Breast epithelium (tissue), 4 donors: ENCODE measurements around the gene PLPPR2. TPM values are rescaled to one million over a fixed set of nuclear protein-coding genes. Genes with fewer than 3 reads are reported as not detected.
A peak's percentile ranks its signal among the peaks of the same experiment; 100 is the strongest.
"Not testable (repeated sequence)": the region's sequence is repeated elsewhere in the genome, so short reads cannot be mapped to it uniquely, and the experiment has no call there.

ENCODE experiments used
- DNase-seq, 2 donors: peaks; one replicate each; pipeline ENCODE4 v3.0.0-alpha.2; 2019; ENCODE audit warnings: low spot score in 2 of 2
- H3K27ac ChIP-seq, 2 donors: fragments of 200-600 bp; sonication (generic) in 1 of 2; one replicate each; pipeline ENCODE4 v1.5.1; 2016 to 2019; ENCODE audit warnings: mild to moderate bottlenecking in 1 of 2
- H3K27me3 ChIP-seq, 2 donors: fragments of 200-600 bp; sonication (generic) in 1 of 2; one replicate each; pipeline versions ENCODE4 v1.5.1 to v1.6.0; 2017 to 2019; ENCODE audit warnings: control low read depth in 1 of 2, mild to moderate bottlenecking in 1 of 2
- H3K36me3 ChIP-seq: fragments of 200-600 bp; one replicate; pipeline ENCODE4 v1.5.1; 2019
- H3K4me1 ChIP-seq, 2 donors: fragments of 200-600 bp; sonication (generic); one replicate each; pipeline ENCODE4 v1.5.1; 2016 to 2019; ENCODE audit warnings: control low read depth in 1 of 2
- H3K4me3 ChIP-seq, 3 donors: fragments of 200-600 bp; sonication (generic); 1 replicate in 2 of 3; 2 replicates in 1 of 3; pipeline ENCODE4 v1.5.1; 2016 to 2019; ENCODE audit warnings: mild to moderate bottlenecking in 3 of 3, moderate library complexity in 2 of 3
- H3K9me3 ChIP-seq, 2 donors: fragments of 200-600 bp; sonication (generic) in 1 of 2; one replicate each; pipeline ENCODE4 v1.5.1; 2016 to 2019; ENCODE audit warnings: control low read depth in 1 of 2
- CTCF ChIP-seq, 3 donors: fragments of 450-650 bp; IDR thresholded peaks; one replicate each; pipeline ENCODE4 v1.5.1; 2016 to 2017; ENCODE audit warnings: antibody characterized with exemption in 3 of 3, mild to moderate bottlenecking in 3 of 3, moderate library complexity in 3 of 3
- POLR2A ChIP-seq: fragments of 450-650 bp; IDR thresholded peaks from one replicate; pipeline ENCODE4 v1.6.1; 2016; ENCODE audit warnings: antibody characterized with exemption, mild to moderate bottlenecking, moderate library complexity
- POLR2AphosphoS5 ChIP-seq, 3 donors: sonication (generic); formaldehyde crosslinking; IDR thresholded peaks; one replicate each; pipeline ENCODE4 v1.6.1; 2017; ENCODE audit warnings: antibody characterized with exemption in 3 of 3
- intact Hi-C: fragments of 100-400 bp; cut with DNase I; formaldehyde crosslinking; loops from one replicate; pipeline ENCODE4 v1.15.1; 2023; ENCODE audit warnings: low total_unique reads
- total RNA-seq, 3 donors: library from RNA; depleted of rRNA; stranded (reverse); fragments of >200 nt; gene quantifications; one replicate each; pipeline ENCODE4 v1.1.0, GENCODE V29; 2016

The PLPPR2 gene
- total RNA-seq, result 10 to 100 TPM in 2 of 3 donors, 1 to 10 TPM in 1; 7.7 to 19.0 (median 11.3) TPM

GRCh38 chr19:11355160-11356073 is at the start of gene PLPPR2:
TSS of gene PLPPR2 (plus strand) at chr19:11355432. CDS start at chr19:11357674, 2,242 bp downstream.
- H3K27ac ChIP-seq, result peak within 1 kb of the TSS; percentile 76 to 89
- H3K36me3 ChIP-seq, result no peaks in the 10 kb centered on the region
- H3K4me3 ChIP-seq, result peak within 1 kb of the TSS; percentile 76 to 78 (median 77)
- peaks cover 0 to 7% of the 10 kb centered on the region in 2 donors for H3K4me1 ChIP-seq
- intact Hi-C loops, result no loop called here
- no peaks in the 10 kb centered on the region for H3K9me3 ChIP-seq
- DNase-seq, result peak; percentile 88 to 93
- TF ChIP-seq POLR2AphosphoS5 (IDR thresholded peaks at IDR 0.05) (peak in 2 of 3 donors; percentile 53 to 74), POLR2A (no peak), CTCF (IDR thresholded peaks at IDR 0.05) (no peak)
- H3K27me3 ChIP-seq, result no peaks in the 10 kb centered on the region

- TF ChIP-seq POLR2AphosphoS5 (IDR thresholded peaks at IDR 0.05) (no peak), CTCF (IDR thresholded peaks at IDR 0.05) (no peak), POLR2A (no peak)
- no peak for DNase-seq
- Histone ChIP-seq H3K36me3 (no peaks in the 10 kb centered on the region), H3K27me3 (no peaks in the 10 kb centered on the region), H3K4me1 (no peaks in the 10 kb centered on the region), H3K27ac (no peak overlapping the region), H3K9me3 (no peaks in the 10 kb centered on the region), H3K4me3 (no peak overlapping the region)
- intact Hi-C loops, result no loop called here
Measured at GRCh38 chr19:11306337-11306736, 48.9 kb upstream of the PLPPR2 start.

- intact Hi-C loops, H3K9me3 ChIP-seq, H3K4me3 ChIP-seq, H3K36me3 ChIP-seq, H3K27me3 ChIP-seq, DNase-seq, H3K27ac ChIP-seq: not testable (repeated sequence)
- H3K4me1 ChIP-seq, result peaks cover 15 to 21% of the 10 kb centered on the region in 2 donors
Measured at GRCh38 chr19:11320278-11320995, 34.8 kb upstream of the PLPPR2 start.

- TF ChIP-seq POLR2AphosphoS5 (IDR thresholded peaks at IDR 0.05), result no peak
- TF ChIP-seq POLR2A, result no peak
- TF ChIP-seq CTCF (IDR thresholded peaks at IDR 0.05), result no peak
- Histone ChIP-seq H3K27me3 (no peaks in the 10 kb centered on the region), H3K4me1 (peaks cover 15 to 21% of the 10 kb centered on the region in 2 donors), H3K36me3 (no peaks in the 10 kb centered on the region), H3K27ac (peak overlapping the region in 1 of 2 donors; percentile 33), H3K9me3 (no peaks in the 10 kb centered on the region), H3K4me3 (no peak overlapping the region)
- DNase-seq, result no peak
- intact Hi-C loops, result no loop called here
Measured at GRCh38 chr19:11321191-11322126, 33.8 kb upstream of the PLPPR2 start.
